H1 (cell line): ENCODE results near the gene HABP4. TPM values are rescaled to one million over a fixed set of nuclear protein-coding genes. Genes with fewer than 3 reads are reported as not detected.

Experiments
- CTCF ChIA-PET: fragments of 300-600 bp; sonication (Branson Sonifier 250); formaldehyde crosslinking; loops from one replicate; lab custom pipeline; 2021; ENCODE audit not compliant: partially characterized antibody; lab: Charles Lee
- POLR2A ChIA-PET: fragments of 300-600 bp; sonication (Branson Sonifier 250); formaldehyde crosslinking; loops from one replicate; lab custom pipeline; 2021; ENCODE audit warnings: inconsistent platforms; ENCODE audit not compliant: partially characterized antibody; lab: Charles Lee
- DNase-seq, 2 experiments: peaks; one replicate each; pipeline versions ENCODE4 v3.0.0 to v3.0.0-alpha.2; 2010 to 2022; ENCODE audit warnings: low spot score in 2 of 2, low read depth in 1 of 2, mixed read lengths in 1 of 2
- FAIRE-seq: peaks from 2 replicates; lab custom pipeline; 2011; peaks lifted over from hg19 to GRCh38; lab: Jason Lieb, UNC
- H2AFZ ChIP-seq: 2 replicates; pipeline ENCODE4 v1.8.1; 2012; ENCODE audit warnings: low read length, inconsistent platforms
- H2AK5ac ChIP-seq: 2 replicates; pipeline ENCODE4 v1.6.1; 2013; ENCODE audit warnings: low read depth, low read length
- H2BK120ac ChIP-seq: replicated peaks from 2 replicates; pipeline ENCODE3; 2013; ENCODE audit warnings: low read depth, low read length, inconsistent platforms
- H2BK12ac ChIP-seq: 2 replicates; pipeline ENCODE4 v1.6.1; 2013; ENCODE audit warnings: low read depth, low read length
- H2BK15ac ChIP-seq: 2 replicates; pipeline ENCODE4 v1.6.1; 2013; ENCODE audit warnings: low read length
- H2BK20ac ChIP-seq: 2 replicates; pipeline ENCODE4 v1.6.1; 2013; ENCODE audit warnings: low read length
- H2BK5ac ChIP-seq: 2 replicates; pipeline ENCODE4 v1.6.1; 2013; ENCODE audit warnings: low read depth, low read length
- H3K14ac ChIP-seq: 2 replicates; pipeline ENCODE4 v1.6.1; 2013; ENCODE audit warnings: inconsistent platforms; ENCODE audit not compliant: insufficient read length
- H3K18ac ChIP-seq: 2 replicates; pipeline ENCODE4 v1.6.1; 2013; ENCODE audit warnings: low read length; ENCODE audit errors: extremely low read depth
- H3K23ac ChIP-seq: 2 replicates; pipeline ENCODE4 v1.6.1; 2013; ENCODE audit warnings: inconsistent platforms; ENCODE audit not compliant: insufficient read length
- H3K23me2 ChIP-seq: 2 replicates; pipeline ENCODE4 v1.6.1; 2013; ENCODE audit warnings: low read depth, low read length
- H3K27ac ChIP-seq: 2 replicates; pipeline ENCODE4 v1.6.1; 2011; ENCODE audit warnings: low read depth, low read length, inconsistent platforms
- H3K27me3 ChIP-seq, 4 experiments: replicated peaks in 1 of 4; 1 replicate in 1 of 4; 2 replicates in 3 of 4; pipeline versions ENCODE4 v1.6.1 to v1.8.1; 2011 to 2013; ENCODE audit warnings: low read length in 3 of 4, mild to moderate bottlenecking in 3 of 4, inconsistent platforms in 2 of 4, mixed read lengths in 2 of 4, moderate library complexity in 1 of 4; ENCODE audit not compliant: control insufficient read depth in 3 of 4, insufficient read depth in 3 of 4; ENCODE audit errors: extremely low read depth in 1 of 4
- H3K36me3 ChIP-seq, 4 experiments: 2 replicates each; pipeline versions ENCODE4 v1.6.1 to v1.8.1; 2011 to 2013; ENCODE audit warnings: mild to moderate bottlenecking in 4 of 4, low read length in 3 of 4, moderate library complexity in 2 of 4, control low read depth in 1 of 4, inconsistent platforms in 1 of 4; ENCODE audit not compliant: insufficient read depth in 4 of 4, control insufficient read depth in 2 of 4
- H3K4ac ChIP-seq: replicated peaks from 2 replicates; pipeline ENCODE3; 2013; ENCODE audit warnings: low read length, low read depth, mixed read lengths, inconsistent platforms; ENCODE audit not compliant: insufficient read length
- H3K4me1 ChIP-seq, 4 experiments: replicated peaks in 1 of 4; 1 replicate in 1 of 4; 2 replicates in 3 of 4; pipeline versions ENCODE4 v1.6.1 to v1.8.1; 2011 to 2013; ENCODE audit warnings: low read length in 3 of 4, inconsistent platforms in 2 of 4, mixed read lengths in 1 of 4; ENCODE audit not compliant: insufficient read depth in 4 of 4, control insufficient read depth in 3 of 4
- H3K4me2 ChIP-seq, 2 experiments: 2 replicates each; pipeline versions ENCODE4 v1.6.1 to v1.8.1; 2011 to 2013; ENCODE audit warnings: low read depth in 2 of 2, low read length in 2 of 2, control low read depth in 1 of 2, inconsistent platforms in 1 of 2, mild to moderate bottlenecking in 1 of 2; ENCODE audit not compliant: insufficient read depth in 1 of 2
- H3K4me3 ChIP-seq, 4 experiments: fragments of 200-600, 300-600 bp in 1 of 4; sonication (generic), shearing (Covaris generic), sonication (Bioruptor Twin) in 1 of 4; 2 replicates each; pipeline versions ENCODE4 v1.5.1 to v1.8.1; 2011 to 2016; ENCODE audit warnings: low read length in 4 of 4, low read depth in 3 of 4, control low read depth in 2 of 4, inconsistent platforms in 2 of 4, mild to moderate bottlenecking in 2 of 4, mixed read lengths in 1 of 4, moderate library complexity in 1 of 4; ENCODE audit not compliant: insufficient read depth in 2 of 4; ENCODE audit errors: extremely low read depth in 1 of 4
- H3K56ac ChIP-seq: replicated peaks from 2 replicates; pipeline ENCODE3; 2013; ENCODE audit warnings: low read depth, mild to moderate bottlenecking, mixed read lengths, low read length, inconsistent platforms; ENCODE audit not compliant: insufficient read length
- H3K79me1 ChIP-seq: 2 replicates; pipeline ENCODE4 v1.6.1; 2013; ENCODE audit warnings: low read depth, low read length, control low read depth
- H3K79me2 ChIP-seq, 2 experiments: 2 replicates each; pipeline versions ENCODE4 v1.6.1 to v1.8.1; 2012 to 2013; ENCODE audit warnings: low read length in 2 of 2, mild to moderate bottlenecking in 2 of 2, inconsistent platforms in 1 of 2; ENCODE audit not compliant: insufficient read depth in 2 of 2, control insufficient read depth in 1 of 2
- H3K9ac ChIP-seq, 4 experiments: replicated peaks in 1 of 4; 1 replicate in 1 of 4; 2 replicates in 3 of 4; pipeline versions ENCODE4 v1.6.1 to v1.8.1; 2011 to 2013; ENCODE audit warnings: low read depth in 3 of 4, low read length in 3 of 4, control low read depth in 2 of 4, mild to moderate bottlenecking in 2 of 4, moderate library complexity in 2 of 4, inconsistent platforms in 1 of 4; ENCODE audit errors: extremely low read depth in 1 of 4
- H3K9me3 ChIP-seq, 2 experiments: 2 replicates each; pipeline versions ENCODE4 v1.6.1 to v1.8.1; 2012 to 2013; ENCODE audit warnings: mild to moderate bottlenecking in 2 of 2, moderate library complexity in 2 of 2, control low read depth in 1 of 2, inconsistent platforms in 1 of 2, low read depth in 1 of 2, low read length in 1 of 2, mixed read lengths in 1 of 2; ENCODE audit not compliant: insufficient read depth in 2 of 2
- H4K20me1 ChIP-seq, 2 experiments: replicated peaks in 1 of 2; 2 replicates each; pipeline versions ENCODE3 to v1.8.1; 2011 to 2013; ENCODE audit warnings: inconsistent platforms in 2 of 2, low read length in 2 of 2, mild to moderate bottlenecking in 1 of 2; ENCODE audit not compliant: insufficient read depth in 2 of 2, control insufficient read depth in 1 of 2
- H4K5ac ChIP-seq: 2 replicates; pipeline ENCODE4 v1.6.1; 2013; ENCODE audit warnings: low read length, low read depth, mixed read lengths, inconsistent platforms; ENCODE audit not compliant: insufficient read length
- H4K8ac ChIP-seq: 2 replicates; pipeline ENCODE4 v1.8.0; 2013; ENCODE audit warnings: mild to moderate bottlenecking, moderate library complexity, low read length, inconsistent platforms; ENCODE audit not compliant: insufficient read depth; ENCODE audit errors: extremely low read depth
- H4K91ac ChIP-seq: replicated peaks from 2 replicates; pipeline ENCODE3; 2013; ENCODE audit warnings: low read length, mixed read lengths, inconsistent platforms; ENCODE audit not compliant: insufficient read length
- BRCA1 ChIP-seq: IDR thresholded peaks from 2 replicates; pipeline ENCODE4 v1.6.1; 2012; ENCODE audit warnings: low read depth, low read length, improper control_type of control experiment
- EZH2 ChIP-seq: fragments of 200-600 bp; sonication (generic); IDR thresholded peaks from 2 replicates; pipeline ENCODE4 v1.7.1; 2012; ENCODE audit warnings: low read depth, mild to moderate bottlenecking, moderate library complexity, low read length, inconsistent platforms; ENCODE audit not compliant: severe bottlenecking
- GTF2F1 ChIP-seq: IDR thresholded peaks from 2 replicates; pipeline ENCODE4 v1.6.1; 2012; ENCODE audit warnings: low read depth, low read length, improper control_type of control experiment, borderline replicate concordance
- RBBP5 ChIP-seq: IDR thresholded peaks from 2 replicates; pipeline ENCODE4 v1.7.1; 2012; ENCODE audit warnings: low read depth, mild to moderate bottlenecking, inconsistent platforms, low read length, moderate library complexity, borderline replicate concordance
- SIX5 ChIP-seq: IDR thresholded peaks from 2 replicates; pipeline ENCODE4 v1.6.1; 2011; ENCODE audit warnings: mild to moderate bottlenecking, low read depth, low read length
- TAF7 ChIP-seq: optimal IDR thresholded peaks from 2 replicates; pipeline ENCODE3; 2011; ENCODE audit warnings: low read depth, mild to moderate bottlenecking, inconsistent platforms, low read length, moderate library complexity, borderline replicate concordance
- WGBS, 2 experiments: shearing (Covaris generic) in 1 of 2; methylation state at CpG; one replicate each; pipeline versions ENCODE4 v1.1.6 to v1.1.7; 2013 to 2015; ENCODE audit warnings: low lambda C conversion rate in 2 of 2, mixed read lengths in 2 of 2, inconsistent platforms in 1 of 2, low coverage in 1 of 2, missing lambda C conversion rate in 1 of 2; ENCODE audit not compliant: insufficient replicate concordance in 2 of 2, insufficient coverage in 1 of 2, insufficient read length in 1 of 2; ENCODE audit errors: extremely low coverage in 1 of 2, missing lambda C conversion rate in 1 of 2; 5-methylcytosine and 5-hydroxymethylcytosine counted together
- polyA plus RNA-seq, 7 experiments: library from polyadenylated mRNA; depleted of rRNA in 3 of 7; stranded (reverse) in 5 of 7; unstranded in 2 of 7; fragments of >200 nt in 5 of 7; fragments of 200-250 nt in 2 of 7; gene quantifications; 1 replicate in 5 of 7; 2 replicates in 1 of 7; 4 replicates in 1 of 7; pipeline versions ENCODE4 v1.2.1 to v1.2.3, GENCODE V29; 2011 to 2013; ENCODE audit warnings: missing spikeins in 2 of 7, mixed read lengths in 2 of 7
- total RNA-seq: library from RNA; stranded (reverse); fragmentation: NEBNext Ultra II Directional; extraction: Animal tissue kit (Norgen Biotek cat#: 25700); gene quantifications from 2 replicates; pipeline ENCODE4 v1.2.1, GENCODE V29; 2021

The HABP4 gene
- total and polyA plus RNA-seq, 2 of the 8 experiments (the other 6 are each of a cell fraction or from before 2014, with no cell fraction given), result 3.3 to 11.2 TPM

DNA sequence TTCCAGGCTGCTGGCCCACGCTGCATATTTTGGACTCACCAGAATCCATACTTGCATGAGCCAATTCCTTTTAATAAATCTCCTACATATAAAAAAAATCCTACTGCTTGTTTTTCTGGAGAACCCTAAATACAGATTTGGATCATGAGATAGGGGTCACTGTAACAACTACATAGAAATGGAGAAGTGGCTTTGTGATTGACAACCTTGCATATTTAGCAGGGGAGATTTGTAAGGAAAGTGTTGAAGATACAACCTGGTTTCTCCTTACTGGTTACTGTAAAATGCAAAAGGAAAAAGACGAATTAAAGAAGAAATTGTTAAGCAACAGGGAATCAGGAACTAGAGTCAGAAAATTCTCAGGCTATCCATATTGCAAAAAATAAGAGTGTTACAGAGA is 74.8 kb downstream of the HABP4 start:
- Histone ChIP-seq H3K4me3 (no peak overlapping the region), H3K79me1 (no peaks in the 10 kb centered on the region), H3K27ac (no peak overlapping the region), H4K20me1 (no peaks in the 10 kb centered on the region), H2AFZ (no peak overlapping the region), H3K36me3 (peaks cover 0 to 10% (median 4%) of the 10 kb centered on the region in 4 experiments; a peak in 2 of 8 replicates), H3K23ac (no peak overlapping the region), H4K8ac (no peak overlapping the region), H3K4me2 (no peak overlapping the region), H3K9me3 (no peaks in the 10 kb centered on the region), H3K23me2 (no peaks in the 10 kb centered on the region), H3K4me1 (no peaks in the 10 kb centered on the region), H2BK12ac (no peak overlapping the region), H2BK15ac (no peak overlapping the region), H3K14ac (no peak overlapping the region), H2BK120ac (no peak overlapping the region), H3K56ac (no peak overlapping the region), H3K9ac (no peak overlapping the region), H4K91ac (no peak overlapping the region), H2BK5ac (no peak overlapping the region), H3K27me3 (no peaks in the 10 kb centered on the region), H2BK20ac (no peak overlapping the region), H3K4ac (no peak overlapping the region), H2AK5ac (no peak overlapping the region), H4K5ac (no peak overlapping the region), H3K79me2 (no peaks in the 10 kb centered on the region), H3K18ac (no peak overlapping the region)
- 82% methylated on average over 2 of the region's 2 CpGs; no CpG with 5 or more reads in 1 of the 2 experiments for WGBS, 2 experiments
- CTCF ChIA-PET, result no interaction called here
- POLR2A ChIA-PET, result no interaction called here
- no peak for DNase-seq
- no peak for FAIRE-seq
- no peak for TF ChIP-seq TAF7
- no peak for TF ChIP-seq GTF2F1
- no peak for TF ChIP-seq RBBP5
- no peak for TF ChIP-seq EZH2
- TF ChIP-seq BRCA1, result no peak
- no peak for TF ChIP-seq SIX5
